ENCODE results near the gene TCHP. TPM values are rescaled to one million over a fixed set of nuclear protein-coding genes. Genes with fewer than 3 reads are reported as not detected.

The TCHP gene
- total and polyA plus RNA-seq, 2 of the 13 experiments (the other 11 are each of a cell fraction or from before 2014, with no cell fraction given): 6.7 to 12.2 TPM

GRCh38 chr12:109864916-109865315, 35.2 kb upstream of the TCHP start (continued):
- TF ChIP-seq DZIP1 (CRISPR knock-in tag; IDR thresholded peaks at IDR 0.05) (no peak), ARID5B (CRISPR knock-in tag; IDR thresholded peaks at IDR 0.05) (no peak), ZFP37 (CRISPR knock-in tag; IDR thresholded peaks at IDR 0.05; ENCODE audit: borderline replicate concordance) (no peak), ZNF616 (CRISPR knock-in tag; IDR thresholded peaks at IDR 0.05; ENCODE audit: low read depth) (no peak), REPIN1 (CRISPR knock-in tag; IDR thresholded peaks at IDR 0.05; ENCODE audit: borderline replicate concordance, low read depth) (no peak), NR2F2 (IDR thresholded peaks at IDR 0.05; ENCODE audit: borderline replicate concordance, low read depth) (no peak), CENPT (CRISPR knock-in tag; IDR thresholded peaks at IDR 0.05; ENCODE audit: low read depth) (no peak)

All from HepG2 (cell line).